Measurements from ENCODE around the gene FAM20C. TPM values are rescaled to one million over a fixed set of nuclear protein-coding genes. Genes with fewer than 3 reads are reported as not detected.
"Not testable (repeated sequence)": the region's sequence is repeated elsewhere in the genome, so short reads cannot be mapped to it uniquely, and the experiment has no call there.

FAM20C gene
- total RNA-seq, 1 donor from 2014 or later: 23.4 TPM

- peak; percentile 75 for DNase-seq (ENCODE audit: low spot score)
Measured at GRCh38 chr7:191105-191980, 1.0 kb upstream of the FAM20C start.

DNA sequence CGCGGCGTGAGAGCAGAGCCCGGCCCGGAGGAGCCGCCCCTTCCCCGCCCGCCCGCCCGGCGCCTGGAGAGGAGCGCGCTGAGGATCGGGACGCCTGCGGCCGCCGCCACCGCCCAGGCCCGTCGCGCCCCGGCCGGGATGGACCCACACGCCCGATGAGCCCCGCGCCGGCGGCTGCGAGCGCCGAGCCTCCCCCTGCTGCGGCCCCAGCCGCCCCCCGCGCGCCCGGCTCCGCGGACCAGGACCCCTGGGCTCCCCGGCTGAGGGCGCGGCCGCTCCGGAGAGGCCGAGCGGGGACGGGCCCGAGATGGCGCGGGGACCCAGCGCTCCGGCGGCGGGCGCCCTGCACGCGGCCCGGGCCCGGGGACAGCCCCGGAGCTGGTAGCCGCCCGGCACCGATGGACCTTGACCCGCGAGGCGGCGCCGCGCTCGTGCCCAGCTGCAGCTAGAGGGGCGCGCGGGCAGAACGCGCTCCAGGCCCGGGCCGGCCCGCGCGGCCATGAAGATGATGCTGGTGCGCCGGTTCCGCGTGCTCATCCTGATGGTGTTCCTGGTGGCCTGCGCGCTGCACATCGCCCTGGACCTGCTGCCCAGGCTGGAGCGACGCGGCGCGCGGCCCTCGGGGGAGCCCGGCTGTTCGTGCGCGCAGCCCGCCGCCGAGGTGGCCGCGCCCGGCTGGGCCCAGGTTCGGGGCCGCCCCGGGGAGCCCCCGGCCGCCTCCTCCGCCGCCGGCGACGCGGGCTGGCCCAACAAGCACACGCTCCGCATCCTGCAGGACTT lies 520 bp downstream of the FAM20C start:
- no peak for DNase-seq (ENCODE audit: low spot score)

DNA sequence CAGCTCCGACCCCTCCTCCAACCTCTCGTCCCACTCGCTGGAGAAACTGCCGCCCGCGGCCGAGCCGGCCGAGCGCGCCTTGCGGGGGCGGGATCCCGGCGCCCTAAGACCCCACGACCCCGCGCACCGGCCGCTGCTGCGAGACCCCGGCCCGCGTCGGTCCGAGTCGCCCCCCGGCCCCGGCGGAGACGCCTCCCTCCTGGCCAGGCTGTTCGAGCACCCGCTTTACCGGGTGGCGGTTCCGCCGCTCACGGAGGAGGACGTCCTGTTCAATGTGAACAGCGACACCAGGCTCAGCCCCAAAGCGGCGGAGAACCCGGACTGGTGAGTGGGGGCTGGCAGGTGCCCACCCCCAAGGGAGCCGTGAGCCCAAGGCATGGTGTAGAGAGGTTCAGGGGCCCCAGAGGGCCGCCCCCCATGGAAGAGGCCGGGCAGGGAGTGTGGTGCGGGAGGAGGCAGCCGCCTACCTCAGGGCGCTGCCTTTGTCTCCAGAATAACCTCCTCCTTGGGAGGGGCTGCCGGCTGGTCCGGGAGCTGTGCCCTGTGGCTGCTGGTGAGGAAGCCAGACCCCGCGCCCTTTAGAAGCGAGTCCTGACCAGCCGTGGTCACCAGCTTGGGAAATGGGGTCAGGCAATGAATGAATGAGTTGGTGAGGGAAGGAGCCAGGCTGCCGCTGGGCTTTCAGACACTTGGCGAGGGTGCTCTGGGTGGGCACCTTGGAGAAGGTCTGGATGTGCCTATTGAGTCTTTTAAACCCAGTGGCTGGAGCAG lies 1.3 kb downstream of the FAM20C start:
- DNase-seq (ENCODE audit: low spot score): no peak

GRCh38 chr7:194252-195009 lies 2.1 kb downstream of the FAM20C start:
- DNase-seq (ENCODE audit: low spot score): no peak

DNA sequence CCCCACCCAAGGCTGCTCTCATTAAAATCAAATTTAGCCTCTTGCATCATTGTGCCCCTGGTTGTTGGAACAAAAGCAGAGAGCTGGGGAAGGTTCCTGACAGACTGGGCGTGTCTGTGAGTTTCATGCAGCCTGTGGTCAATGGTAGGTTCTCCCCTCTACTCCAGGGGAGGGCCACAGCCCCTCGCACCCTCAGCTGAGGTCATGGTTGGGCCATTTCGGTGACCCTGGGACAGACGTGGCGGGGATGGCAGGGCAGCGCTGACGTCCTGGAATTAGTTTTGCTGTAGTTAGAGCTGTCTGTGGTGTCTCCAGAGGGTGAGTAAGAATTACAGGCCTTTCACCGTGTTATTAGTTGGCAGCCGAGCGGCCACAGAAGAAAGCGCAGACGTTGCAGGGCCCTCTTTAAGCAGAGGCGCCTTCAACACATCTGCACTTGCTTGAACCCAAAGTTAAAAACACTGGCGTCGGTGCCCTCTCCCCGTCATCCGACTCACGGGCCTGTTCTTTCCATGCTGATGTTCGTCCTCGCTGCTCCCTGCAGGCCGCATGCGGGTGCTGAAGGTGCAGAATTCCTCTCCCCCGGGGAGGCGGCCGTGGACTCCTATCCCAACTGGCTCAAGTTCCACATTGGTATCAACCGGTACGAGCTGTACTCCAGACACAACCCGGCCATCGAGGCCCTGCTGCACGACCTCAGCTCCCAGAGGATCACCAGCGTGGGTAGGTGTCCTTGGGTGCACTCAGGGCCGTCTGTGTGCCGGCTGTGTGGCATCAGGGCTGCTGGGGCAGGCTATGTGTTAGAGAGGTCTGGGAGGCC lies 2.8 kb downstream of the FAM20C start:
- no peak for DNase-seq (ENCODE audit: low spot score)

DNA sequence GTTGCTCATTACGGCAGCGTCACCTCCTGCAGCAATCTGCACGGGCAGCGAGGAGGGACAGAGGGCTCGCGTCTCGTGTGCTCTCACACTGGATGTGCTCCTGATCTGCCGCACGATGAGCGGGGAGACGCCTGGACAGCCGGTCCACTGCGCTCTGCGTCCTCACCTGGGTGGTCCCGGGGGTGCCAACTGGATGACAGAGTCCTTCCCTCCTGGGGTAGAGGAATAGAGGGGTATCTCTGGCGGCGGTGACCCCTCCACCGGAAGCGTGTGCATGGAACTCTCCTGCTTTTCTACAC lies 3.4 kb downstream of the FAM20C start:
- DNase-seq (ENCODE audit: low spot score): no peak

- DNase-seq (ENCODE audit: low spot score): no peak
Measured at GRCh38 chr7:196283-196682, 3.9 kb downstream of the FAM20C start.

GRCh38 chr7:196778-197321 lies 4.5 kb downstream of the FAM20C start:
- no peak for DNase-seq (ENCODE audit: low spot score)

DNA sequence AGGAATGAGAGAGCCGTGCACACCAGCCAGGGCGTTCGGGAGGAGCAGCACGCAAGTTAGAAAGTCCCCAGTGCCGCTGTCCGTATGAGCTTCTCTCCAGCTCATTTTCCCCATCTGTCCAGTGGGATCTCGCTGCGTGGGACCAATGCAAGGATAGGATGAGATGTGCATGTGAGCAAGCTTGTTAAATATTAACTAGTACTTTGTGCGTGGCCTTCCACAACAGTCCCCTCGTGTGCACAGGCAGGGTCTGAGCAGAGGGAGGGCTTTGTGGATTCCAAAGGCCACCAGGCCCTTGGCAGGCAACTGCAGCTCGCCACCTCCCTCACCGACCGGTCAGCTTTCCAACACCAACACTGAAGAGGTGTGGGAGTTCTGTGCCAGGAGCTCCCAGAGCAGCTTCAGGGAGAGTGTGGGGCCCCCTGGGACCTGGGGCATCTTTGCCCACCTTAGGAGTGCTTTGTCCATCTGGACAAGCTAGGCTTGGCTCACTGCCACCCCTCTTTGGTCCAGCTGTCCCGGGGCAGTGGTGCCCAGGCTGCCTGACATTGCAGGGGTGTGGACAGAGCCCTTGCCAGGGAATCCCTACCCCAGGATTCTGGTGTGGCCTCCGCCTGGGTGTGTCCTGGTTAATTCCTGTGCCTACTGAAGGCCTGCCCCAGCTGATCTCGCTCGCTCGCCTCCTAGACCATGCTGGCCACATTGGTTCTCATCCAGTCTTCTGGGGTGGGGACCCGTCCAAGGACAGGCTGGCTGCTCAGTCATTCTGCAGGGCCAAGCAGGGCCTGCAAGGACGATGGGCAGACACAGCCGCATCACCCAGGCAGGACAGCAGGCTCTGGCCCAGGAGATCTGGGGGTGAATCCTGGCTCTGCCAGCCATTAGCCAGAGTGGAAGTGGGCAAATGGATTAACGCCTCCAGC lies 5.3 kb downstream of the FAM20C start:
- DNase-seq (ENCODE audit: low spot score): no peak

GRCh38 chr7:199483-200249 lies 7.3 kb downstream of the FAM20C start:
- no peak for DNase-seq (ENCODE audit: low spot score)

DNA sequence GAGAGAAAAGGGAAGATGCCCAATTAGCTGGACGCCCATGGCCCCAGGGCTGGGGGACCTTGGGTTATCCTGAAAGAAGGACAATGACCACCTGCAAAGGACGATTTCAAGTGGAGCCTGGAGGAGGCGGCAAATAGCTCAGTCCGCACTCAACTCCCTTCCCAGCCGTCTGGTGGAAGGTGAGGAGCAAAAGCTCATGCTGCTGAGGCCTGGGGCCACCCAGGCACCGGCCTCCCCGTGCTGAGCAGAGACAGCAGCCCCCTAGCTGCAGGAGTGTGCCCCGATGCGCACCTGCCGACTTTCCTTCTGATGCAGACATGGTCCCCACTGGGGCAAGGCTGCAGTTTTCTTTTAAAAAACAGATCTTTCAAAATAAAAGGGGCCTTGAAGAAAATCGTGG lies 7.9 kb downstream of the FAM20C start:
- DNase-seq (ENCODE audit: low spot score): no peak

DNA sequence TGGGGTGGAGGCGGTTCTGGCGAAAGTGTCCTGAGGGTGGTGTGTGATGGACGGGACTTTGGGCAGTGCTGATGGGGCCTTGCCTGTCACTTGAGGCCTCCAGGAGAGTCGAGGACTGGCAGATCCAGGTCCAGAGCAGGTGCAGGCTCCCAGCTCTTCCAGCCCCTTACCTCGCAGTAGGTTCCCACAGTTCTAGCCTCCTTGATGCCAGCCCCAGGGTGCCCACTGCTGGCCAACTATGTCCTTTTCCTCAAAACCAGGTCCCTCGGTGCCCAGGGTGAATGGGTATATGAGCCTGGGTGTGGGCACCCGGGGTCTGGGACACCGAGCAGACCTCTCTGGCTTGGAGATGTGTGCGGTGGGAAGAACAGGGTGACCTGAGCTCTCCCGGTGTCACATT lies 8.3 kb downstream of the FAM20C start:
- DNase-seq (ENCODE audit: low spot score): no peak

DNA sequence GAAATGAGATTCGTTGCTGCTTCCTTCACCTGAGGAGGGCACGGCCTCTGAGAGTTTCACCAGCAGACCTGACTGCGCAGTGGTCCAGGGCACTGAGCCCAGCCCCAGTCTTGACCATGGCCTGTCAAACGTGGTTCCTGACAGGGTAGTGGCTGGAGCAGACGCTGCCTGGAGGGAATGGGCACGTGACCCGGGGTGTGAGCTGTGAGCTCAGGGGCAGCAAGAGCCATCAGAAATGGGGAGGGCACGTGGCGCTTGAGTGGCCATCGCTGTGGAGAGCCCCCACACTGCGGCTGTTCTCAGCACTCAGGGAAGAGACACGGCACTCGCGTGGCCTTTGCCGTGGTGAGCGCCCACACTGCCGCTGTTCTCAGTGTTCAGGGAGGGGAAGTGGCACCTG lies 12.0 kb downstream of the FAM20C start:
- no peak for DNase-seq (ENCODE audit: low spot score)

- no peak for DNase-seq (ENCODE audit: low spot score)
Measured at GRCh38 chr7:205115-206010, 13.0 kb downstream of the FAM20C start.

DNA sequence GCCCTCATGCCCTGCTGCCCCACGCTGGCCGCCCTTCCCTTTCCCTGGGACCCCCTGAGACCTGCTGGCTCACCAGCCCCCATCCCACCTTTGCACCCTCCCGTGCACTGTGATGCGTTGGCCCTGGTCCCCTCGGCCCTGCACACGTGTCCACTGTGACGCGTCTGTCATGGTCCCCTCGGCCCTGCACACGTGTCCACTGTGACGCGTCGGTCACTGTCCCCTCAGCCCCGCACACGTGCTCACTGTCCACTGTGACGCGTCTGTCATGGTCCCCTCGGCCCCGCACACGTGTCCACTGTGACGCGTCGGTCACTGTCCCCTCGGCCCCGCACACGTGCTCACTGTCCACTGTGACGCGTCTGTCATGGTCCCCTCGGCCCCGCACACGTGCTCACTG lies 14.0 kb downstream of the FAM20C start:
- not testable (repeated sequence) for DNase-seq (ENCODE audit: low spot score)

- no peak for DNase-seq (ENCODE audit: low spot score)
Measured at GRCh38 chr7:207418-208129, 15.2 kb downstream of the FAM20C start.
